GM18517 (cell line): Measurements from ENCODE around the gene CHRNA9.

ENCODE experiments used
- ATAC-seq: cut with Tn5 transposase; IDR thresholded peaks from one replicate; pipeline ENCODE4 v1.9.1; 2021; ENCODE audit warnings: mild to moderate bottlenecking, moderate library complexity; ENCODE audit not compliant: unreplicated experiment

CHRNA9 gene

GRCh38 chr4:40308528-40309122 is 26.5 kb upstream of the CHRNA9 start:
- no peak for ATAC-seq

- peak; percentile 31 for ATAC-seq
Measured at GRCh38 chr4:40309250-40309774, 25.8 kb upstream of the CHRNA9 start.

- ATAC-seq: no peak
Measured at GRCh38 chr4:40310225-40310624, 24.9 kb upstream of the CHRNA9 start.

- no peak for ATAC-seq
Measured at GRCh38 chr4:40311811-40312346, 23.3 kb upstream of the CHRNA9 start.

- no peak for ATAC-seq
Measured at GRCh38 chr4:40314951-40315350, 20.2 kb upstream of the CHRNA9 start.

- peak; percentile 29 for ATAC-seq
Measured at GRCh38 chr4:40316333-40316781, 18.8 kb upstream of the CHRNA9 start.

GRCh38 chr4:40316782-40317635 is 18.1 kb upstream of the CHRNA9 start:
- peak; percentile 72 for ATAC-seq

- ATAC-seq: no peak
Measured at GRCh38 chr4:40317916-40318658, 17.0 kb upstream of the CHRNA9 start.

GRCh38 chr4:40321574-40322275 is 13.4 kb upstream of the CHRNA9 start:
- no peak for ATAC-seq

- no peak for ATAC-seq
Measured at GRCh38 chr4:40322811-40323210, 12.3 kb upstream of the CHRNA9 start.

- ATAC-seq: no peak
Measured at GRCh38 chr4:40323866-40324265, 11.3 kb upstream of the CHRNA9 start.

GRCh38 chr4:40325406-40326019 is 9.6 kb upstream of the CHRNA9 start:
- ATAC-seq: peak; percentile 97

GRCh38 chr4:40327340-40327739 is 7.8 kb upstream of the CHRNA9 start:
- no peak for ATAC-seq

- no peak for ATAC-seq
Measured at GRCh38 chr4:40328383-40328782, 6.8 kb upstream of the CHRNA9 start.

GRCh38 chr4:40329805-40330204 is 5.3 kb upstream of the CHRNA9 start:
- no peak for ATAC-seq

GRCh38 chr4:40330536-40330935 is 4.6 kb upstream of the CHRNA9 start:
- ATAC-seq: no peak

- ATAC-seq: no peak
Measured at GRCh38 chr4:40331101-40331745, 3.9 kb upstream of the CHRNA9 start.

GRCh38 chr4:40331961-40332360 is 3.2 kb upstream of the CHRNA9 start:
- no peak for ATAC-seq

GRCh38 chr4:40333921-40334352 is 1.2 kb upstream of the CHRNA9 start:
- ATAC-seq: no peak

- ATAC-seq: no peak
Measured at GRCh38 chr4:40335525-40335894, 377 bp downstream of the CHRNA9 start.
